SKM-1 (cell line): ENCODE data around the gene KRTAP3-3.
"Not testable (repeated sequence)": the region's sequence is repeated elsewhere in the genome, so short reads cannot be mapped to it uniquely, and the experiment has no call there.

Experiments
- DNase-seq: peaks from one replicate; lab custom pipeline; 2025; ENCODE audit not compliant: unreplicated experiment; lab: John Stamatoyannopoulos, UW

The KRTAP3-3 gene

DNA sequence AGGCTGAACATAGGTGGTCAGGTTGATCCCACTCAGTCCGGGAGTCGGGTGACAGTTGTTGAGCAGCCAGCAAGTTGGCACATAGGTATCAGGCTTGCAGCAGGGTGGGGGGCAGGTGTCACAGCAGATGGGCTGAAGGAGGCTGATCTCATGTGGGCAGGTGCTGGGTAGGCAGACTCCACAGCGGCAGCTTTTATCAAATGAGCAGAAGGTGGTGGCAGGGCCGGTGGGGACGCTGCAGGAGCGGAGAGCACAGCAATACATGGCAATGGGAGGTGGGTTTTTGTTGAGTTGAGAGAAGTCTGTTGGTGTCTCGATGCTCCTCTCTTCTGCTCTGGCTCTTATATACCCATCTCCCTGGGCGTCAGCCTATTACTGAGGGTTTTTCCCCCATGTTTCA is 14.8 kb upstream of the KRTAP3-3 start, which contains the start of gene KRTAP3-1:
Gene KRTAP3-1 (minus strand): TSS at position 318 of the 400 bp plus-strand sequence. CDS start 54 bp downstream, at position 264.
- no peak for DNase-seq

DNA sequence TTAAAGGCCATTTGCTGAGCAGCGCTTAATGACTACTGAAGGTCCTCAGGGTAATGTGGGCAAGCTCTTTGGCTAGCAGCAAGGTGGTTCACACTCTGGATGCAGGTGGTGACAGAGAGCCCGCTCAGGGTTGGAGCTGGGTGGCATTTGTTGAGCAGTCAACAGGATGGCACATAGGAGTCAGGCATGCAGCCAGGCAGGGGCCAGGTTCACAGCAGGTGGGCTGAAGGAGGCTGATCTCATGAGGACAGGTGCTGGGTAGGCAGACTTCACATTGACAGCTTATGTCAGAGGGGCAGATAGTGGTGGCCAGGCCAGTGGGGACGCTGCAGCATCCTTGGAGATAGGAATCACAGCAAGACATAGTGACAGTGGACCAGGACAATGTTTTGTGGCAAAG is 10.4 kb upstream of the KRTAP3-3 start:
- DNase-seq: no peak

DNA sequence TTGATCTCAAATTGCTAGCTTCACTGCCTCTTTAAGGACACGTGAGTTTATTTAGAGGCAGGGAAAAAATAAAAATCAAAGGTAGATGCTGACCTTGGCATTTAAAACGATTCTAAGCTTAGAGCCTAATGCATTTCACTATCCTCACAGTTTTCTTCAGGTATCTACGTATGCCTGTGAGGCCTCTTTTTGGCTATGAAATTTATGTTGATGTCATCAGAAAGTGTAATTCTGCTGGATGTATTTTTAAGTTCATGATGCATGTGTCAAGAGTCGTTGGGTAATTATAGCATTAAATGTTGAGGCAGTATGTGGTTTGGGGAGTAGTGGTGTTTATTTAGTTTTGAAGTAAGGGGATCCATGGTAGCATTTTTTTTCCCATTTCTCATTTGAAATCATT is 10.0 kb upstream of the KRTAP3-3 start:
- no peak for DNase-seq

GRCh38 chr17:41002814-41003213 is 8.8 kb upstream of the KRTAP3-3 start:
- DNase-seq: no peak

GRCh38 chr17:41001795-41002194 is 7.8 kb upstream of the KRTAP3-3 start:
- no peak for DNase-seq

DNA sequence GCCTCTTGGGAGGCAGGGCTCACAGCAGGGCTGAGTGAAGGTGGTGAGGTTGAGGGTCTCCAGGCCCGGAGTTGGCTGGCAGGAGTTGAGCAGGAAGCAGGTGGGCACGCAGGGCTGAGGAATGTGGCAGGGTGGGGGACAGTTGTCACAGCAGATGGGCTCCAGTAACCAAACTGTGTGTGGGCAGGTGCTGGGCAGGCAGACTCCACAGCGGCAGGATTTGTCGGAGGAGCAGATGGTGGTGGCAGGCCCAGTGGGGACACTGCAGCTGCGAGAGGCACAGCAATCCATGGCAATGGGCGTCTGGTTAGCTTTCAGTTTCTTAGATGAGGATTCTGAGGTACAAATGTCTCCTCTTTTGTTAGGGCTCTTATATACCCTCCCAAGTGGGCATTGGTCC is 5.6 kb upstream of the KRTAP3-3 start, which contains the start of gene KRTAP3-2:
Gene KRTAP3-2 (minus strand): TSS at position 344 of the 400 bp plus-strand sequence. CDS start 53 bp downstream, at position 291.
- DNase-seq: not testable (repeated sequence)

DNA sequence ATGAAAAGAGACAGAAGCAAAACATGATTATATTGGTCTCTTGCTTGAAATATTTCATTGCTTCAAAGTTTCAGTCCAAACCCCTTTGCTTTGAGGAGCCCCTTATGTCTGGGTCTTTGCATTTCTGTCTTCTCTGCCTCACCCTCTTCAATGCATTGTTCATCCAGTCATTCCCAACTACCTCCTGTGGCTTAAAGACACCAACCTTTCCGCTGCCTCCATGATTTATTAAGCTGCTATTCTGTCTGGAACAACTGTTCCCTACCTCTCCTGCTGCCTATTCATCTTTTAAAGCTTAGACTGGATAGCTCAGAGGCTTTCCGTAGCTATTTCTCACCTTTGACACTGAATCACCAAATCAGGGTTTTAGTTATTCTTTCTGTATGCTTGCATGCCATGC is 3.4 kb upstream of the KRTAP3-3 start:
- no peak for DNase-seq

DNA sequence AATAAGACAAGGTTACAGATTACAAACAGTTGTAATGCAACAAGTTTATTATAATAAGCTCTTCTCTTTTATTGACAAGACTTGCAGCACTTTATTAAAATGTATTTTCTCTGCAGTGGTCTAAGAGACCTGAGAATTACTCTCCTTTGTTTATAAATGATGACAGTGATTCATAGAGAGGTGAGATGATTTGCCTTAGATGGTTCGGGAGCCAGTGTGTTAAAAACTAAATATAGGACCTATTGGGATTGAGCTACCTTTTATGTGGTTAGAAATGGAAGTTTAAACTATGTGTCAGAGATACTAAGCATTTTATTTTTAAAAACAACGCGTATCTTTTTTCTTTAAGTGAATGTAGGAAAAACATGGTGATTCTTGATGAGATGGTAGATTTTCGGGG is 2.9 kb upstream of the KRTAP3-3 start:
- DNase-seq: no peak

DNA sequence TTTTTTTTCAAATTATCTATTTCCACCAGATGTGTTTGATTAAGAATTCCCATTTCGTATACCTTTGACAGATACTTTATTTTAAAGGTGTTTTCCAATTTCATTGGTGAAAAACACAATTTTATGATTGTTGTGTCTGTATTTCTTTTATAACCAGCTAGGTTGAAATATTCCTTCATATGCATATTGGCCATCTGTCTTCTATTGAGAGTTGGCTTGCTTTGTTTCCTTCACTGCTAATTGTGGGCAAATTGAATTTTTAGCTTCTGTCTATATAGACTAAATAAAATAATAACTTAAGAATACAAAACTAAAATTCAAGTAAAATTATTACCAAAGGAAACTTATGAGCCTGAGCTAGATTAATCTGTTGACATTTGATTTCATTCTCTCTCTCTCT is 1.2 kb upstream of the KRTAP3-3 start:
- DNase-seq: no peak

- no peak for DNase-seq
These were observed 880 bp downstream of the KRTAP3-3 start for GRCh38 chr17:40993084-40993483.

DNA sequence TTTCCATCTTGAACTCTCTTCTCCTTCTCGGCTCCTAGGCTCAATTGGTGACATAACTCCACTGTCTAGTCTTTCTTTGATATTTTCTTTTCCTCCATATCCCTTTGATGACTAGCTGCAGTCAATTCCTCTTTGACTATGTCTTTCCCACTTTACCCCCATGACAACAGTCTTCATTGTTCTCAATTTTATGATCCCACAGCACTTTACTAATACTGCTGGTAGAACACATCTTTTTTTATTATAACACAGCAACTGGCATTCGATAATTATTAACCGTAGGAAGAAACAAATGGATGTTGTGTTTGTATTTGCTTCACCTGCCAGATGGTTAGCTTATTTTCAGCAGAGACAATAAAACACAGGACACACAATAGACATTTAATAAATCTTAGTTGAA is 1.3 kb downstream of the KRTAP3-3 start:
- no peak for DNase-seq

DNA sequence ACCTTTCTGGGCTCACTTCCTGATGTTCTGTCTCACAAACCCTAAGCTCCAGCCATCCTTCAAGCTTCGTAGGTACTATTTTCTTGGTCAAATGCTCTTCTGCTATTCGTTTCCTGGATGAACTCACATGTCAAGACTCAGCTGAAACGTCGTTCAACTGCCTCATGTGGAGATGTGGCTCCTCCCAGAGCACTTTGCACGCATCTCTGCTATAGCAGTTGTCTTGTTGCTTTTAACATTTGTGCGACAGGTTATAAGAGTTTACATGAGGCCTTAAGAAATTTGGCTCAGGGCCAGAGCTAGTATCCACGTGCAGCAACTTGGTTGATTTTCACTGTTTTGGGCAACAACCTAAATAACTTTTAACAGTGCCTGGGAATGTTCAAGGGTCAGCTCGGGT is 7.0 kb downstream of the KRTAP3-3 start:
- no peak for DNase-seq

- DNase-seq: no peak
These were observed 9.7 kb downstream of the KRTAP3-3 start, which contains the start of gene KRT40 for GRCh38 chr17:40984226-40984625. TSS of gene KRT40 (minus strand) at chr17:40984326. CDS start at chr17:40984273, 53 bp downstream.

GRCh38 chr17:40981115-40981514 is 12.8 kb downstream of the KRTAP3-3 start:
- DNase-seq: no peak

- DNase-seq: no peak
These were observed 13.4 kb downstream of the KRTAP3-3 start for GRCh38 chr17:40980596-40980995.

DNA sequence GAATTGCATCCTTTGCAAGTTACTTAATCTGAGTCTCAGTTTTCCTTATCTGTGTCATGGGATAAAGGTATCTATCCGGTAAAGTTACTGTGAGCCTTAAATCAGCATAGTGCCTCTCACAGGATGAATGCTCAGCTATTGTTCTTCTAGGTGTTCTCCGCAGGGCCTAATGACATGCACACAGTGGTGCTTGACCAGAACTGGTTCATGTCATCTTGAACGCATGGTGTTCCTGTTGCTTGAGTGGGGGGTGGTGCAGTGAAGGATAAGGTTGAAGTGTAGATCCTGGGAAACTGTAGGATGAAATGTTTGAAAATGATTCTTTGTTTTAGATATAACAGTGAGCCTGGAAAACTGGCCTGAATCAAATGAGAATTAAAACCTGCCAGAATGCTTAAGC is 13.8 kb downstream of the KRTAP3-3 start:
- DNase-seq: no peak

GRCh38 chr17:40978575-40979151 is 15.3 kb downstream of the KRTAP3-3 start:
- no peak for DNase-seq

DNA sequence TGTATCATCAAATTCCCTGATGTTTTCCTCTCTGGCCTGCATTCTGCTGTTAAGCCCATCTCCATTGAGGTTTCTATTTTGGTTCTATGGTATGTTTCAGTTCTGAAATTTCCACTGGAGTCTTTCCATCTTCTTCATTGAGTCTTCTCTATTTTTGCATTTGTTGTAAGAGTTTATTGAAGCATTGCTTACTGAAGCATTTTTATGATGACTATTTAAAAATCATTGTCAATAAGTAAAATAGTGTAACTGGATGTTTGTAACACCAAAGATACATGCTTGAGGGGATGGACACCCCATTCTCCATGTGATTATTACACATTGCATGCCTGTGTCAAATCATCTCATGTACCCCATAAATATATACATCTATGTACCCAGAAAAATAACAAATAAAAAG is 18.4 kb downstream of the KRTAP3-3 start:
- no peak for DNase-seq

DNA sequence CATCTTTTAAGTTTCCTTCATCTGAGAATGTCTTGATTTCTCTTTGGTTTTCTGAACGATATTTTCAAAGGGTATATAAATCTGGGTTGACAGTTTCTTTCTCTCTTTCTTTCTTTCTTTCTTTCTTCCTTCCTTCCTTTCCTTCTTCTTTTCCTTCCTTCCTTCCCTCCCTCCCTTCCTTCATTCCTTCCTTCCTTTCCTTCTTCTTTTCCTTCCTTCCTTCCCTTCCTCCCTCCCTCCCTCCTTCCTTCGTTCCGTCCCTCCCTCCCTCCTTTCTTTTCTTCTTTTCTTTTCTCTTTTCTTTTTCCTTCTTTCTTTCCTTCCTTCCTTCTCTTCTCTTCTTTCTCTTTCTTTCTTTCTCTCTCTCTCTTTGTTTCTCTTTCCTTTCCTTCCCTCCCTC is 19.6 kb downstream of the KRTAP3-3 start:
- no peak for DNase-seq

- DNase-seq: no peak
These were observed 26.4 kb downstream of the KRTAP3-3 start for GRCh38 chr17:40967582-40967981.

DNA sequence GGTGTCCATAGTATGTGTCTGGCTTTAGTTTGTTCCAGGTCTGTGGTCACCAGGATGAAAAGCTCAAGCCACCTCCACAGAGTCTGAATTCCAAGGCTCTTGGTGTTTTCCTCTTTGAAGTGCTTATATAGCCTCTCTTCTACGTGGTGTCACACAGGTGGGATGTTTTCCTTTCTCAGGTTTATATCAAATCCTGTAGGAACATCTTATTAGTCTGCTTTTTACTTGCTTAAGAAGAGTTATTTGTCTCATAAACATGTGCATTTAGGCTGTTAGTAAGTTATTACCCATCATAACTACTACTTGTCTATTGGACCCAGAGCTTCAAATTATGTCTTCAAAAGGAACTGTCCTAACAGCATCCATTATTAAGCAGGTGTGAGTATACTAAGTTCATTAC is 27.1 kb downstream of the KRTAP3-3 start, which contains the start of gene KRT39:
Gene KRT39 (minus strand): TSS at position 101 of the 400 bp plus-strand sequence. CDS start 92 bp downstream, at position 9.
- DNase-seq: no peak

GRCh38 chr17:40963838-40964237 is 30.1 kb downstream of the KRTAP3-3 start:
- no peak for DNase-seq

DNA sequence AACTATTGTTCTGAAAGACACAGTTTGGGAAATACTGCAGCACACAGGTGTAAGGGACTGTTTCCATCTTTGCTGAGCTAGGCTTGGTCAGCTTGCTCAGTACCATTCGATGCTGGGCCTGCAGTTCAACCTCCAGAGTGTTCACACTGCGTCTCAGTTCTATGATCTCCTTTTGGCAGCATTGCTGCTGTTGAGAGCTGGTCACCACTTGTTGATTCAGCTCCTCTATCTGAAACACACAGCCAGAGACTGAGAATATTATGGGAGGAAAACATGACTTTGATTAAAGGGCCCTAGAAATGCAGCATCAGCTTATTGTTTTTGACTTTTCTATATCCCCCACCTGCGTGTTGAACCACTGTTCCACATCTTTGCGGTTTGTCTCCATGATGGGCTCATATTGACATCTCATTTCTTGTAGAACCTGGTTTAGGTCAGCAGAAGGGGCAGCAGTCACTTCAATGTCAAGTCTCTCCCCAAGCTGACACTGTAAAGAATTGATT is 31.9 kb downstream of the KRTAP3-3 start:
- no peak for DNase-seq
